ENCODE measurements around the gene ZSCAN21.

ZSCAN21 gene

DNA sequence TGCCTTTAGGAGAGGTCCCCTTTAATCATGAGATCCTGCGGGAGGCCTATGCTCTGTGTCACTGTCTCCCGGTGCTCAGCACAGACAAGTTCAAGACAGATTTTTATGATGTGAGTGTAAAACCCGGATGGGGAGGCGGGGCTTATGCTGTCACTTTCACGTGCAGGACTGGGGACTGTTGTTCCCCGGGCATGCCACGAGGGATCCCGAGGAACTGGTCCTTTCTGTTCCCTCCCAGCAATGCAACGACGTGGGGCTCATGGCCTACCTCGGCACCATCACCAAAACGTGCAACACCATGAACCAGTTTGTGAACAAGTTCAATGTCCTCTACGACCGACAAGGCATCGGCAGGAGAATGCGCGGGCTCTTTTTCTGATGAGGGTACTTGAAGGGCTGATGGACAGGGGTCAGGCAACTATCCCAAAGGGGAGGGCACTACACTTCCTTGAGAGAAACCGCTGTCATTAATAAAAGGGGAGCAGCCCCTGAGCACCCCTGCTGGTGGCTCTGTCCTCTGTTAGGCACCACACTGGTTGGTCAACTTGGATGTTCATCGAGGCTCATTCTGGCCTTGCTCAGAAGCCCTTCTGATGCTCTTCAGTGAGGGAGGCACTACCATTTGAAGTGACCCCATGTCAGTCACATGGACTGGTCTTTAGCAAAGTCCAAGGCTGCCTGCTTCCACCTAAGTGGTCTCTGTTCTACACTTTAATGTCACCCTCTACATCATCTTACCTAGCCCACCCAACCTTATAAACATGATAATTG is 42.0 kb downstream of the ZSCAN21 start:
- no peak overlapping the region for H3K4me3 ChIP-seq (ENCODE audit: low read depth, low read length)
- TF ChIP-seq, protein P1, sequence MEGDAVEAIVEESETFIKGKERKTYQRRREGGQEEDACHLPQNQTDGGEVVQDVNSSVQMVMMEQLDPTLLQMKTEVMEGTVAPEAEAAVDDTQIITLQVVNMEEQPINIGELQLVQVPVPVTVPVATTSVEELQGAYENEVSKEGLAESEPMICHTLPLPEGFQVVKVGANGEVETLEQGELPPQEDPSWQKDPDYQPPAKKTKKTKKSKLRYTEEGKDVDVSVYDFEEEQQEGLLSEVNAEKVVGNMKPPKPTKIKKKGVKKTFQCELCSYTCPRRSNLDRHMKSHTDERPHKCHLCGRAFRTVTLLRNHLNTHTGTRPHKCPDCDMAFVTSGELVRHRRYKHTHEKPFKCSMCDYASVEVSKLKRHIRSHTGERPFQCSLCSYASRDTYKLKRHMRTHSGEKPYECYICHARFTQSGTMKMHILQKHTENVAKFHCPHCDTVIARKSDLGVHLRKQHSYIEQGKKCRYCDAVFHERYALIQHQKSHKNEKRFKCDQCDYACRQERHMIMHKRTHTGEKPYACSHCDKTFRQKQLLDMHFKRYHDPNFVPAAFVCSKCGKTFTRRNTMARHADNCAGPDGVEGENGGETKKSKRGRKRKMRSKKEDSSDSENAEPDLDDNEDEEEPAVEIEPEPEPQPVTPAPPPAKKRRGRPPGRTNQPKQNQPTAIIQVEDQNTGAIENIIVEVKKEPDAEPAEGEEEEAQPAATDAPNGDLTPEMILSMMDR (IDR thresholded peaks at IDR 0.05; ENCODE audit: borderline replicate concordance, insufficient read depth, low read depth, low read length) = no peak

DNA sequence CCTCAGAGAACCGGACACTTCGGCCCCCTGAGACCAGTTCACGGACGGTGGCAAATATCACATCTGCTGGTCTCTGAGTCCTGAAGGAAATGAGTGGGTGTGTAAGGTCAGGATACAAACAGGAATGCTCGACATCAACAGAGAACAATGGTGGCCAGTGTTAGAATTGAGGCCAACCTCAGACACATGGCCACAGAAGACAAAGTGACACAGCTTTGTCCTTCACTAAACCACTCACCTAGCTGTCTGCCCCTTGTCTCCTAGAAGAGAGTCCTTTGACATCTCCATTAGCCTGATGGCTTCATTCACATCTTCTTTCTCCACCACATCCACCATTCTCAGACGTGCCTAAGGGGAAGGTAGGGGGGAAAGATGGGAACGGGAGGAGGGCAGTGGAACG is 43.5 kb downstream of the ZSCAN21 start:
- TF ChIP-seq, protein P1 (IDR thresholded peaks at IDR 0.05; ENCODE audit: borderline replicate concordance, insufficient read depth, low read depth, low read length) = no peak
- no peak overlapping the region for H3K4me3 ChIP-seq (ENCODE audit: low read depth, low read length)

DNA sequence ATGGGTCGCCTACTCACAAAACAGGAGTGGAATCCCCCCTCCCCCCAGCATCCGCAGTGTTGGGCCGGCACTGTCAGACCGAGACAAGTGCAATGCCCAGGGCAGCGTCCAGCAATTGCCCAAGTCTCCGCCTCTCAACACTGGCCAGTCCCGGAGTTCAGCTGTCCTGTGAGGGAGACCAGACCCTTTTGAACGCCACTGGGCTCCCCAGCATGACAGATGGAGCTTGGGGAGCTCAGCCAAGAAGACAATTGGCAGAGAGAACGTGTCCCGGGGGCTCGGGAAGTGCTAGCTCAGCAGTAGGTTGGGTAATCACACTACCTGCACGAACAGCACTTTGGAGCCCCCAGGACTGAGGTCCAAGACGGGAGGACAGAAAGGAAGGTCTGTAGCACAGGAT is 43.9 kb downstream of the ZSCAN21 start:
- TF ChIP-seq, protein P1 (IDR thresholded peaks at IDR 0.05; ENCODE audit: borderline replicate concordance, insufficient read depth, low read depth, low read length) = no peak
- H3K4me3 ChIP-seq (ENCODE audit: low read depth, low read length) = no peak overlapping the region

- TF ChIP-seq, protein P1 (IDR thresholded peaks at IDR 0.05; ENCODE audit: borderline replicate concordance, insufficient read depth, low read depth, low read length) = no peak
- no peak overlapping the region for H3K4me3 ChIP-seq (ENCODE audit: low read depth, low read length)
Observed at GRCh38 chr7:100093925-100094486, 44.4 kb downstream of the ZSCAN21 start.

DNA sequence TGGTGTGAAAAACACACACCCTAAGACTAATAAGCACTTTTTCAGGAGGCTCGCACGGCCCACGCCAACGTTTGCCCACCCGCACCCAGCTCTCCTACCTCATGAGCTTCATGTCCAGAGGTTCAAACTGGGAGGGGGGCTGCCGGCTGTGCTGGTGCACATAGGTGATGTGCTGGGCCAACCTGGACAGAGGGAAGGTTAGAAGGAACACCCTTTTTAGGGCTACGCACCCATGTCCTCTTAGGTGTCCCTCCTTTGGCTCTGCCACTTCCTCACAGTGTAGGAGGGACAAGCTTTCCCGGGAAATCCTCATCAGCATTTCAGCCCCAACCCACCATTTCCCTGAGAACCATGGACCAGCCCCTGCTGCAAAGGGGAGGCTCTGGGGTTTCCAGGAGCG is 45.7 kb downstream of the ZSCAN21 start:
- H3K4me3 ChIP-seq (ENCODE audit: low read depth, low read length) = no peak overlapping the region
- TF ChIP-seq, protein P1 (IDR thresholded peaks at IDR 0.05; ENCODE audit: borderline replicate concordance, insufficient read depth, low read depth, low read length) = no peak

GRCh38 chr7:100095704-100096103 is 46.1 kb downstream of the ZSCAN21 start:
- TF ChIP-seq, protein P1 (IDR thresholded peaks at IDR 0.05; ENCODE audit: borderline replicate concordance, insufficient read depth, low read depth, low read length) = no peak

GRCh38 chr7:100098913-100099312 is 49.3 kb downstream of the ZSCAN21 start:
- no peak overlapping the region for H3K4me3 ChIP-seq (ENCODE audit: low read depth, low read length)
- TF ChIP-seq, protein P1 (IDR thresholded peaks at IDR 0.05; ENCODE audit: borderline replicate concordance, insufficient read depth, low read depth, low read length) = no peak

More at GRCh38 chr7:100095704-100096103, 46.1 kb downstream of the ZSCAN21 start:
- no peak overlapping the region for H3K4me3 ChIP-seq (ENCODE audit: low read depth, low read length)
